Glutamatergic neuron (in vitro differentiated cells): Measurements from ENCODE around the gene GPR153. TPM values are rescaled to one million over a fixed set of nuclear protein-coding genes. Genes with fewer than 3 reads are reported as not detected.

Experiments used
- DNase-seq: peaks from one replicate; pipeline ENCODE4 v3.0.0; 2022
- H3K27ac Mint-ChIP-seq: one replicate; pipeline ENCODE4 v1.8.0; 2020; ENCODE audit warnings: mild to moderate bottlenecking, mixed read lengths, inconsistent platforms; ENCODE audit not compliant: unreplicated experiment
- H3K27me3 Mint-ChIP-seq: one replicate; pipeline ENCODE4 v1.8.0; 2020; ENCODE audit warnings: mild to moderate bottlenecking, moderate library complexity, mixed read lengths, inconsistent platforms; ENCODE audit not compliant: unreplicated experiment
- H3K36me3 Mint-ChIP-seq: one replicate; pipeline ENCODE4 v1.8.0; 2020; ENCODE audit warnings: mild to moderate bottlenecking, mixed read lengths, inconsistent platforms; ENCODE audit not compliant: unreplicated experiment
- H3K4me1 Mint-ChIP-seq: one replicate; pipeline ENCODE4 v1.8.0; 2020; ENCODE audit warnings: mild to moderate bottlenecking, low read depth, mixed read lengths, inconsistent platforms; ENCODE audit not compliant: unreplicated experiment
- H3K4me3 Mint-ChIP-seq: one replicate; pipeline ENCODE4 v1.8.0; 2020; ENCODE audit warnings: mild to moderate bottlenecking, mixed read lengths, inconsistent platforms; ENCODE audit not compliant: unreplicated experiment
- H3K9me3 Mint-ChIP-seq: one replicate; pipeline ENCODE4 v1.8.0; 2020; ENCODE audit warnings: mild to moderate bottlenecking, moderate library complexity, mixed read lengths, inconsistent platforms; ENCODE audit not compliant: unreplicated experiment
- total RNA-seq: library from RNA; stranded (reverse); fragmentation: NEBNext Ultra II Directional; extraction: Animal tissue kit (Norgen Biotek cat#: 25700); gene quantifications from one replicate; pipeline ENCODE4 v1.2.1, GENCODE V29; 2021; ENCODE audit not compliant: unreplicated experiment
- TF ChIP-seq, protein P1 (sequence below): fragments of 200-600 bp; sonication (generic); IDR thresholded peaks from one replicate; pipeline ENCODE4 v1.5.0; 2021; ENCODE audit not compliant: partially characterized antibody, unreplicated experiment

Gene GPR153
- total RNA-seq, 1 donor from 2014 or later = 174 TPM

GRCh38 chr1:6225651-6226050, 35.2 kb downstream of the GPR153 start:
- Mint-ChIP-seq H3K4me1 (no peaks in the 10 kb centered on the region), H3K9me3 (peaks cover 8% of the 10 kb centered on the region), H3K27me3 (no peaks in the 10 kb centered on the region), H3K4me3 (no peak overlapping the region), H3K36me3 (no peaks in the 10 kb centered on the region), H3K27ac (no peak overlapping the region)
- TF ChIP-seq, protein P1, sequence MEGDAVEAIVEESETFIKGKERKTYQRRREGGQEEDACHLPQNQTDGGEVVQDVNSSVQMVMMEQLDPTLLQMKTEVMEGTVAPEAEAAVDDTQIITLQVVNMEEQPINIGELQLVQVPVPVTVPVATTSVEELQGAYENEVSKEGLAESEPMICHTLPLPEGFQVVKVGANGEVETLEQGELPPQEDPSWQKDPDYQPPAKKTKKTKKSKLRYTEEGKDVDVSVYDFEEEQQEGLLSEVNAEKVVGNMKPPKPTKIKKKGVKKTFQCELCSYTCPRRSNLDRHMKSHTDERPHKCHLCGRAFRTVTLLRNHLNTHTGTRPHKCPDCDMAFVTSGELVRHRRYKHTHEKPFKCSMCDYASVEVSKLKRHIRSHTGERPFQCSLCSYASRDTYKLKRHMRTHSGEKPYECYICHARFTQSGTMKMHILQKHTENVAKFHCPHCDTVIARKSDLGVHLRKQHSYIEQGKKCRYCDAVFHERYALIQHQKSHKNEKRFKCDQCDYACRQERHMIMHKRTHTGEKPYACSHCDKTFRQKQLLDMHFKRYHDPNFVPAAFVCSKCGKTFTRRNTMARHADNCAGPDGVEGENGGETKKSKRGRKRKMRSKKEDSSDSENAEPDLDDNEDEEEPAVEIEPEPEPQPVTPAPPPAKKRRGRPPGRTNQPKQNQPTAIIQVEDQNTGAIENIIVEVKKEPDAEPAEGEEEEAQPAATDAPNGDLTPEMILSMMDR = no peak
- DNase-seq = no peak

DNA sequence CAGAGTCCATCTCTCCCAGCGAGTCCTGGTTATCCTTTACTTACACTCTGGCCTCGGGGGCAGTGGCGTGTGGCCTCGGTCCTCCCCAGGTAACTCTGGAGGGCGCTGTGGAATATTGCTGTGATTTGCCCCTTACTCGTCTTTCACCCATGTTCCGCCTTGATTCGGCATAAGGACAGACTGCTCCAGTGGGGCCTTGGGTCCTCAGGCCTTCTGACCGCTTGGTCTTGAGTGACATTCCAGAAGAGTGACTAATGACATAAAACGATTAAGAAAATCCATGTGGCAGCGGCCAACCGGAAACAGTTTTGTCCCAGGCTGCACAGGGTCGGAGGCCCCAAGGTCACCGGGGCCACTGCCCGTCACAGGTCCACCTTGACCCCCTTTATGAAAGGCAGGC, 36.2 kb downstream of the GPR153 start:
- no peak overlapping the region for H3K27ac Mint-ChIP-seq
- DNase-seq = no peak
- H3K36me3 Mint-ChIP-seq = no peaks in the 10 kb centered on the region
- H3K9me3 Mint-ChIP-seq = peaks cover 8% of the 10 kb centered on the region
- no peaks in the 10 kb centered on the region for H3K27me3 Mint-ChIP-seq
- H3K4me1 Mint-ChIP-seq = no peaks in the 10 kb centered on the region
- no peak overlapping the region for H3K4me3 Mint-ChIP-seq
- TF ChIP-seq, protein P1 = no peak

DNA sequence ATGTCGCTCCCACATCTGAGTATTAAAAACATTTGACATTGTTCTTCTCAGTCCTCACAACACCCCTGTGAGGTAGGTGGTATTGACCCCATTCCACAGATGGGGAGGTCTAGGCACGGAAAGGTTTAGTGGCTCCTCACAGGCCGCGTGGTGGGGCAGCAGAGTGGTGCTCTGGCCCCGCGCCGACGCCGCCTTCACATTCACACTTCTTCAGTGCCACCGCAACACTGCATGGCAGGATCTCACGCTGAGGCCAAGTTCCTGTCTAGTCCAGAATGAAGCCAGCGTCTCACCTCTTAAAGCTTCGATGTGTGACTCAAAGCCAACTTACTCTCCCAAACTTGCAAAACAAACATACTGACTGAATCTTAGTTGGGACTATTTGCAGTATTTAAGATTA, 37.3 kb downstream of the GPR153 start:
- Mint-ChIP-seq H3K36me3 (no peaks in the 10 kb centered on the region), H3K27ac (no peak overlapping the region), H3K4me1 (peaks cover 4% of the 10 kb centered on the region), H3K27me3 (no peaks in the 10 kb centered on the region), H3K4me3 (no peak overlapping the region), H3K9me3 (peaks cover 10% of the 10 kb centered on the region)
- DNase-seq = no peak
- TF ChIP-seq, protein P1 = no peak

DNA sequence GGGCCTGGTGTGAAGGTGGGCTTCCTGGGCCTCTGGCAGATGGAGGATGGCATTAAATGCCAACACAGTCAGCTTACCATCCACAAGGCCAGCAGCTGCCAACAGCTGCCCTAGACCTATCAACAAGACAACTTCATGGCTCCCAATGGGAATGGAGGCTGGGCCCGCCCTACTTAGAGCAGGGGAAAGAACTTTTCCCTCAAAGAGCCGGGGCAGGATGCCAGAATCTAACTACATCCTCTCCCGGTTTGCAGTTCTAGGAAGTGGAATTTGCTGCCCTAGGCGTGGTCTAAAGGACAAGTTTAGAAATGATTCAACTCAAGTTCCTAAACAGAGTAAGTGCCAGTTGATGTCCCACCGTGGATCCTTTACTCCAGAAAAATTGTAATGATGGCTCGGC, 38.3 kb downstream of the GPR153 start:
- H3K4me1 Mint-ChIP-seq = peaks cover 6% of the 10 kb centered on the region

DNA sequence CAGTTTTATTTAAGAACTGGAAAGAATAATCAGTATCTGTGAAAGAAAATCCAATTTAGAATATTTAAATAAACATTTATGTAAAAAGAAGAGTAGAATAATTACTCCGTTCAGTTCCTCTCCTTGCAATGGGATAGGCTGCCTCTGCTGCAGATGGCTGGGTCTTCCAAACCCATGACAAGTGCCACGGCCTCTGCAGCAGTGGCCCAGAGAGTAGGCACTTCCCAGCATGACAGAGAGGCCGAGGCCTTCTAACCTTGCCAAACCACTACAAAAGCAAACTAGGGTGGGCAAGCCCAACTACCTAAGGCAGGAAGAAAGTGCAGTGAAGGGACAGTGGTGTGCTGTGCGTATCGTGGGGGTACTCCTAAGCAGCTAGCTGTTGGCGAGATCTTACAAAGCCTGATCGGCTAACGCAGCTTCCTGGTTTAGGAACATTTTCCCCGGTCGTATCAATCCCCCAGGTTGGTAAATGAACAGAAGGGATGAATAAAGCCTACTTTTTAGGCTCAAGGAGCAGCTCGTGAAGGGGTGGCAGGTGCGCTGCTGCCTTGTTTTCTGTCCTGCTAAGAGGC, 39.6 kb downstream of the GPR153 start:
- H3K27ac Mint-ChIP-seq = no peak overlapping the region
- DNase-seq = no peak
- H3K9me3 Mint-ChIP-seq = peaks cover 7% of the 10 kb centered on the region
- H3K4me1 Mint-ChIP-seq = peaks cover 6% of the 10 kb centered on the region
- TF ChIP-seq, protein P1 = no peak
- H3K36me3 Mint-ChIP-seq = no peaks in the 10 kb centered on the region
- no peaks in the 10 kb centered on the region for H3K27me3 Mint-ChIP-seq
- H3K4me3 Mint-ChIP-seq = no peak overlapping the region

More for the DNA sequence above, 38.3 kb downstream of the GPR153 start:
- Mint-ChIP-seq H3K9me3 (peaks cover 10% of the 10 kb centered on the region), H3K36me3 (no peaks in the 10 kb centered on the region), H3K27me3 (no peaks in the 10 kb centered on the region), H3K27ac (no peak overlapping the region), H3K4me3 (no peak overlapping the region)
- no peak for DNase-seq
- TF ChIP-seq, protein P1 = no peak
